ENCODE data around the gene CRYBB2.

The CRYBB2 gene

DNA sequence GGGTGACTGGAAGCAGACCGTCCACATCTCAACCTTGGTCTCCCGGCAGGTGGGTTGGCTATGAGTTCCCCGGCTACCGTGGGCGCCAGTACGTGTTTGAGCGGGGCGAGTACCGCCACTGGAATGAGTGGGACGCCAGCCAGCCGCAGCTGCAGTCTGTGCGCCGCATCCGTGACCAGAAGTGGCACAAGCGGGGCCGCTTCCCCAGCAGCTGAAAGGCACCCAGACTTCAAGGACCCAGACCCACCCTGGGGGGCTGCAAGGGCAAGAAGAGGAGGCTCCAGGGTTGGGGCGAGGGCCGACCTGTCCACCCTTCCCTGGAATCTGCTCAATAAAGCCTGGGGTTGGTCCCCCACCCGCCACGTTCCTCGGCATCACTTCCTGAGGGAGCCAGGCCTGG, 12.4 kb upstream of the CRYBB2 start:
- no peak for DNase-seq (ENCODE audit: low read depth)
- TF ChIP-seq, protein P1, sequence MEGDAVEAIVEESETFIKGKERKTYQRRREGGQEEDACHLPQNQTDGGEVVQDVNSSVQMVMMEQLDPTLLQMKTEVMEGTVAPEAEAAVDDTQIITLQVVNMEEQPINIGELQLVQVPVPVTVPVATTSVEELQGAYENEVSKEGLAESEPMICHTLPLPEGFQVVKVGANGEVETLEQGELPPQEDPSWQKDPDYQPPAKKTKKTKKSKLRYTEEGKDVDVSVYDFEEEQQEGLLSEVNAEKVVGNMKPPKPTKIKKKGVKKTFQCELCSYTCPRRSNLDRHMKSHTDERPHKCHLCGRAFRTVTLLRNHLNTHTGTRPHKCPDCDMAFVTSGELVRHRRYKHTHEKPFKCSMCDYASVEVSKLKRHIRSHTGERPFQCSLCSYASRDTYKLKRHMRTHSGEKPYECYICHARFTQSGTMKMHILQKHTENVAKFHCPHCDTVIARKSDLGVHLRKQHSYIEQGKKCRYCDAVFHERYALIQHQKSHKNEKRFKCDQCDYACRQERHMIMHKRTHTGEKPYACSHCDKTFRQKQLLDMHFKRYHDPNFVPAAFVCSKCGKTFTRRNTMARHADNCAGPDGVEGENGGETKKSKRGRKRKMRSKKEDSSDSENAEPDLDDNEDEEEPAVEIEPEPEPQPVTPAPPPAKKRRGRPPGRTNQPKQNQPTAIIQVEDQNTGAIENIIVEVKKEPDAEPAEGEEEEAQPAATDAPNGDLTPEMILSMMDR (IDR thresholded peaks at IDR 0.05; ENCODE audit: insufficient read depth, low read depth, low read length, missing control alignments) = no peak
- no peak overlapping the region for H3K4me3 ChIP-seq (ENCODE audit: low read depth, low read length)

- TF ChIP-seq, protein P1 (IDR thresholded peaks at IDR 0.05; ENCODE audit: insufficient read depth, low read depth, low read length, missing control alignments) = no peak
- H3K4me3 ChIP-seq (ENCODE audit: low read depth, low read length) = no peak overlapping the region
- DNase-seq (ENCODE audit: low read depth) = no peak
Observed at GRCh38 chr22:25207553-25208157, 11.8 kb upstream of the CRYBB2 start.

- no peak overlapping the region for H3K4me3 ChIP-seq (ENCODE audit: low read depth, low read length)
- no peak for DNase-seq (ENCODE audit: low read depth)
- TF ChIP-seq, protein P1 (IDR thresholded peaks at IDR 0.05; ENCODE audit: insufficient read depth, low read depth, low read length, missing control alignments) = no peak
Observed at GRCh38 chr22:25208328-25208727, 11.1 kb upstream of the CRYBB2 start.

GRCh38 chr22:25208743-25209505, 10.5 kb upstream of the CRYBB2 start:
- TF ChIP-seq, protein P1 (IDR thresholded peaks at IDR 0.05; ENCODE audit: insufficient read depth, low read depth, low read length, missing control alignments) = no peak
- DNase-seq (ENCODE audit: low read depth) = no peak
- no peak overlapping the region for H3K4me3 ChIP-seq (ENCODE audit: low read depth, low read length)

GRCh38 chr22:25210793-25211192, 8.6 kb upstream of the CRYBB2 start:
- no peak for DNase-seq (ENCODE audit: low read depth)
- H3K4me3 ChIP-seq (ENCODE audit: low read depth, low read length) = no peak overlapping the region
- TF ChIP-seq, protein P1 (IDR thresholded peaks at IDR 0.05; ENCODE audit: insufficient read depth, low read depth, low read length, missing control alignments) = no peak

- H3K4me3 ChIP-seq (ENCODE audit: low read depth, low read length) = no peak overlapping the region
- TF ChIP-seq, protein P1 (IDR thresholded peaks at IDR 0.05; ENCODE audit: insufficient read depth, low read depth, low read length, missing control alignments) = no peak
- DNase-seq (ENCODE audit: low read depth) = no peak
Observed at GRCh38 chr22:25212337-25212736, 7.1 kb upstream of the CRYBB2 start.
